GM13976 (cell line): Measurements from ENCODE around the gene TKTL1.

Source experiments
- DNase-seq: peaks from one replicate; pipeline ENCODE4 v3.0.0; 2012; ENCODE audit warnings: low spot score
- CTCF ChIP-seq: IDR thresholded peaks from 2 replicates; pipeline ENCODE4 v1.5.1; 2012; ENCODE audit warnings: borderline replicate concordance, mild to moderate bottlenecking; ENCODE audit not compliant: insufficient read depth; ENCODE audit errors: extremely low read depth, missing control alignments, control extremely low read depth
- in situ Hi-C: fragments of 300-500 bp; cut with MboI; formaldehyde crosslinking; loops from one replicate; pipeline ENCODE4 v1.12.0; 2022; ENCODE audit warnings: low sequenced_read_pairs, mixed read lengths, inconsistent platforms; ENCODE audit not compliant: unreplicated experiment

TKTL1 gene

GRCh38 chrX:154378799-154379568 lies 83.4 kb downstream of the TKTL1 start, which contains the start of gene EMD:
EMD (plus strand) TSS chrX:154379295; CDS start chrX:154379485, 190 bp downstream.
- no peak for TF ChIP-seq CTCF
- peak; percentile 90 for DNase-seq
- in situ Hi-C loops, result no loop called here

GRCh38 chrX:154379569-154379951 lies 84.0 kb downstream of the TKTL1 start:
- TF ChIP-seq CTCF, result no peak
- no peak for DNase-seq
- in situ Hi-C loops, result no loop called here
